ENCODE measurements around the gene ATAD2B. TPM values are rescaled to one million over a fixed set of nuclear protein-coding genes. Genes with fewer than 3 reads are reported as not detected.
"Not testable (repeated sequence)": the region's sequence is repeated elsewhere in the genome, so short reads cannot be mapped to it uniquely, and the experiment has no call there.

ATAD2B gene
- total RNA-seq, 4 donors from 2014 or later, result 17.1 to 45.4 (median 22.9) TPM

DNA sequence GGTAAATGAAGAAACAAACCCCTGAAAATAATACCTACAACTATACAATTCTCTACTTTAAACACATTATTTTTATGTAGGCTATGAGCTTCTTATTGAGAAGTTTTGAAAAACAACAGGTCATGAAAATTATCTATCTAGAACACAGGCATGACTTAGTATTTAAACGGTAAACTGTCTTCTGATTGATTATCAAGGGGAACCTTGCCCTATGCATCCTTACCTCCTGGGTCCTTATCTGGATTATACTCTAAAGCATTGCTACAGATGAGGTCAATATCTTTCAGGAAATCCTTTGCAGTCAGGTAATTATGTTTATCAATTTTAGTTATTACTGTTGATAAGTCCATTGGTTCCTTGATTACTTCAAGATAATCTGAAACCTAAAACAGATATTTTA lies 144.3 kb downstream of the ATAD2B start:
- DNase-seq (ENCODE audit: low spot score) (no peak), ATAC-seq (ENCODE audit: low FRiP score) (no peak)
- TF ChIP-seq, protein P1, sequence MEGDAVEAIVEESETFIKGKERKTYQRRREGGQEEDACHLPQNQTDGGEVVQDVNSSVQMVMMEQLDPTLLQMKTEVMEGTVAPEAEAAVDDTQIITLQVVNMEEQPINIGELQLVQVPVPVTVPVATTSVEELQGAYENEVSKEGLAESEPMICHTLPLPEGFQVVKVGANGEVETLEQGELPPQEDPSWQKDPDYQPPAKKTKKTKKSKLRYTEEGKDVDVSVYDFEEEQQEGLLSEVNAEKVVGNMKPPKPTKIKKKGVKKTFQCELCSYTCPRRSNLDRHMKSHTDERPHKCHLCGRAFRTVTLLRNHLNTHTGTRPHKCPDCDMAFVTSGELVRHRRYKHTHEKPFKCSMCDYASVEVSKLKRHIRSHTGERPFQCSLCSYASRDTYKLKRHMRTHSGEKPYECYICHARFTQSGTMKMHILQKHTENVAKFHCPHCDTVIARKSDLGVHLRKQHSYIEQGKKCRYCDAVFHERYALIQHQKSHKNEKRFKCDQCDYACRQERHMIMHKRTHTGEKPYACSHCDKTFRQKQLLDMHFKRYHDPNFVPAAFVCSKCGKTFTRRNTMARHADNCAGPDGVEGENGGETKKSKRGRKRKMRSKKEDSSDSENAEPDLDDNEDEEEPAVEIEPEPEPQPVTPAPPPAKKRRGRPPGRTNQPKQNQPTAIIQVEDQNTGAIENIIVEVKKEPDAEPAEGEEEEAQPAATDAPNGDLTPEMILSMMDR (IDR thresholded peaks at IDR 0.05), result no peak

- TF ChIP-seq, protein P1 (IDR thresholded peaks at IDR 0.05), result no peak
- ATAC-seq (ENCODE audit: low FRiP score) (no peak), DNase-seq (ENCODE audit: low spot score) (no peak)
Measured at GRCh38 chr2:23782126-23782525, 144.8 kb downstream of the ATAD2B start.

DNA sequence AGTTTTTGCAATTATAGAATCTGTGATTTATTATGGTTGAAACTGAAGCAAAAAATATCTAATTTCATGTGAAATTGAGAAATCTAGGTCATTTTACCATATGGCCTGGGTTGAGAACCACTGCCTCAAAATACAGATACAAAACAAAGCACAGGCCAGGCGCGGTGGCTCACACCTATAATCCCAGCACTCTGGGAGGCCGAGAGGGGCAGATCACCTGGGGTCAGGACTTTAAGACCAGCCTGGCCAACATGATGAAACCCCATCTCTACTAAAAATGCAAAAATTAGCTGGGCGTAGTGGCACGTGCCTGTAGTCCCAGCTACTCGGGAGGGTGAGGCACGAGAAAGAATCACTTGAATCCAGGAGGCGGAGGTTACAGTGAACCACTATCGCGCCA lies 146.5 kb downstream of the ATAD2B start:
- not testable (repeated sequence) for DNase-seq (ENCODE audit: low spot score); ATAC-seq (ENCODE audit: low FRiP score)

DNA sequence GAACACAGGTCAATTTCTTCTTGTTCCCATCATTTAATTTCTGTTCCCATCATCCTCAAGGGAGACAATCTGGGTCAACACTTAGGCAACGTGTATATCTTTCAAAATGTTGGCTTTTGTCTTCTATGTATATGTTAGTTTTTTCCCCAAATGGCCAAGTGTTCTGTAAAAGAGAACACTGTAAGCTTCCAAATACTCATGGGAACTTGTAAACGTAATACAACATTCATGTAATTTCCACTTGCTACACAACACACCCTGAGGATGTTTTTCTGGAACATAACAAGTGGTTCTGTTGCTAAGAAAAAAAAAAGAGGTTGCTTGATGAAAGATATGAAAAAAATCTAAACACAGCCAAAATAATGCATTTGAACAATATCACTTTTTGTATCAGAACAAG lies 149.1 kb downstream of the ATAD2B start:
- ATAC-seq (ENCODE audit: low FRiP score), result no peak

GRCh38 chr2:23776021-23776420 lies 150.9 kb downstream of the ATAD2B start:
- no peak for ATAC-seq (ENCODE audit: low FRiP score)
- no peak for DNase-seq (ENCODE audit: low spot score)
- TF ChIP-seq, protein P1 (IDR thresholded peaks at IDR 0.05), result no peak

More for the DNA sequence above, 149.1 kb downstream of the ATAD2B start:
- no peak for DNase-seq (ENCODE audit: low spot score)
- TF ChIP-seq, protein P1 (IDR thresholded peaks at IDR 0.05), result no peak

- DNase-seq (ENCODE audit: low spot score) (no peak), ATAC-seq (ENCODE audit: low FRiP score) (no peak)
- TF ChIP-seq, protein P1 (IDR thresholded peaks at IDR 0.05), result no peak
Measured at GRCh38 chr2:23772684-23773083, 154.2 kb downstream of the ATAD2B start.

GRCh38 chr2:23772056-23772455 lies 154.9 kb downstream of the ATAD2B start:
- DNase-seq (ENCODE audit: low spot score) (no peak), ATAC-seq (ENCODE audit: low FRiP score) (no peak)
- TF ChIP-seq, protein P1 (IDR thresholded peaks at IDR 0.05), result no peak

GRCh38 chr2:23769364-23769763 lies 157.6 kb downstream of the ATAD2B start:
- no peak for DNase-seq (ENCODE audit: low spot score)
- ATAC-seq (ENCODE audit: low FRiP score), result no peak
- TF ChIP-seq, protein P1 (IDR thresholded peaks at IDR 0.05), result no peak

Data from omental fat pad (tissue), 4 donors.